ENCODE data around the gene NARS2. TPM values are rescaled to one million over a fixed set of nuclear protein-coding genes. Genes with fewer than 3 reads are reported as not detected.

NARS2 gene
- total and polyA plus RNA-seq, 9 of the 15 experiments (the other 6 are each of a cell fraction or from before 2014, with no cell fraction given): 26.8 to 48.0 (median 34.2) TPM

- POLR2A ChIA-PET: interaction anchor here (0.7 to 1.9 kb wide), 8 partner anchors 10 to 101 kb away, joined by 3 to 7 read pairs (median 4); no protein-coding TSS in a partner anchor
- TF ChIP-seq ZNF449 (CRISPR knock-in tag; IDR thresholded peaks at IDR 0.05) (no peak), E2F8 (IDR thresholded peaks at IDR 0.05; ENCODE audit: low read depth, partially characterized antibody) (peak; percentile 25), MITF (IDR thresholded peaks at IDR 0.05) (peak; percentile 64; the same call in 1 of the 2 replicates), PTRF (tag; IDR thresholded peaks at IDR 0.05) (no peak), BHLHE40 (IDR thresholded peaks at IDR 0.05; ENCODE audit: low read length) (peak; percentile 36), KLF13 (tag; IDR thresholded peaks at IDR 0.05; ENCODE audit: borderline replicate concordance, low read depth) (no peak), CEBPG (CRISPR knock-in tag; IDR thresholded peaks at IDR 0.05) (no peak), CEBPG (tag; conservative IDR thresholded peaks at IDR 0.05 in 1 of 2, IDR thresholded peaks at IDR 0.05 in 1 of 2) (0 out of 4 replicates have a peak, but pooled peaks have one; percentile 22 to 37), FOXK1 (CRISPR knock-in tag; IDR thresholded peaks at IDR 0.05; ENCODE audit: borderline replicate concordance) (no peak), ZNF695 (CRISPR knock-in tag; IDR thresholded peaks at IDR 0.05) (no peak), SMC3 (conservative IDR thresholded peaks at IDR 0.05; ENCODE audit: insufficient read depth, low read depth, low read length) (no peak), RBM22 (IDR thresholded peaks at IDR 0.05; ENCODE audit: low read depth, low read length, poor library complexity, severe bottlenecking) (no peak), MTA3 (IDR thresholded peaks at IDR 0.05; ENCODE audit: borderline replicate concordance) (0 out of 2 replicates have a peak, but pooled peaks have one; percentile 31), TCF7 (IDR thresholded peaks at IDR 0.05; ENCODE audit: borderline replicate concordance) (peak; percentile 81; the same call in 1 of the 2 replicates), FIP1L1 (IDR thresholded peaks at IDR 0.05; ENCODE audit: low read depth, low read length, poor library complexity, severe bottlenecking) (no peak), MYBL2 (IDR thresholded peaks at IDR 0.05; ENCODE audit: low read depth) (no peak), MYBL2 (CRISPR knock-in tag; IDR thresholded peaks at IDR 0.05; ENCODE audit: borderline replicate concordance) (no peak)
Observed at GRCh38 chr11:78392854-78393253, 181.8 kb downstream of the NARS2 start.

More at GRCh38 chr11:78392854-78393253, 181.8 kb downstream of the NARS2 start:
- in situ Hi-C loops (cut with MboI): no loop called here
- Histone ChIP-seq H3K4me1 (replicated peaks in 1 of 2; ENCODE audit: control insufficient read depth in 2 of 2, insufficient read depth in 2 of 2, low read length in 2 of 2) (peaks cover 24 to 33% of the 10 kb centered on the region in 2 experiments), H3K9me3 (replicated peaks; ENCODE audit: control insufficient read depth, insufficient read depth, low read depth, low read length) (no peaks in the 10 kb centered on the region), H3K9ac (ENCODE audit: insufficient read depth in 1 of 2, low read depth in 2 of 2, low read length in 2 of 2) (no peak overlapping the region), H3K27ac (ENCODE audit: extremely low read depth, low read depth, low read length) (no peak overlapping the region), H3K9me1 (ENCODE audit: control insufficient read depth, insufficient read depth, low read length) (peaks cover 5% of the 10 kb centered on the region), H3K36me3 (ENCODE audit: control insufficient read depth, insufficient read depth, low read length) (peaks cover 9% of the 10 kb centered on the region; the same call in 1 of the 3 replicates), H3K4me3 (no peak overlapping the region), H3K79me2 (ENCODE audit: control insufficient read depth, insufficient read depth, low read length) (peaks cover 85% of the 10 kb centered on the region), H3K4me2 (ENCODE audit: insufficient read depth, low read length) (peak overlapping the region; percentile 2; the same call in 1 of the 2 replicates), H4K20me1 (replicated peaks; ENCODE audit: control insufficient read depth, insufficient read depth, low read length) (peaks cover 6% of the 10 kb centered on the region; the same call in 1 of the 2 replicates), H3K27me3 (ENCODE audit: control insufficient read depth in 2 of 2, insufficient read depth in 2 of 2, low read length in 2 of 2) (no peaks in the 10 kb centered on the region), H2AFZ (ENCODE audit: low read depth, low read length) (no peak overlapping the region)
- intact Hi-C loops (cut with micrococcal nuclease): loop anchor here (1.0 kb wide), 1 partner anchor 13 kb away; no protein-coding TSS in a partner anchor
- no TSS peak for BruUV-seq (replicated peaks)
- DNase-seq (ENCODE audit: extremely low read depth in 1 of 4, low spot score in 3 of 4) (peak in 2 of 4 experiments; percentile 69 to 83), FAIRE-seq (peak; percentile 85), ATAC-seq (peak; percentile 83)
- CTCF ChIA-PET (ENCODE audit: low intra/inter-chr PET ratio): no interaction called here
- 0% methylated on average over 2 of the region's 2 CpGs for WGBS (ENCODE audit: insufficient coverage, low coverage, missing lambda C conversion rate)

All from K562 (cell line).